ENCODE results near the gene NEMP2.

NEMP2 gene

GRCh38 chr2:190456833-190457232 lies 77.7 kb downstream of the NEMP2 start:
- DNase-seq (ENCODE audit: low spot score) = no peak

- DNase-seq (ENCODE audit: low spot score) = no peak
Measured at GRCh38 chr2:190455358-190456095, 79.0 kb downstream of the NEMP2 start.

GRCh38 chr2:190454795-190455194 lies 79.7 kb downstream of the NEMP2 start:
- no peak for DNase-seq (ENCODE audit: low spot score)

Measured in CD4-positive, alpha-beta T cell treated with Interleukin-15 for 4 hours (primary cell).